Amniotic stem cell (primary cell): ENCODE measurements around the gene PROP1.
"Not testable (repeated sequence)": the region's sequence is repeated elsewhere in the genome, so short reads cannot be mapped to it uniquely, and the experiment has no call there.

Experiments
- DNase-seq: peaks from one replicate; lab custom pipeline; 2025; lab: John Stamatoyannopoulos, UW

Gene PROP1

GRCh38 chr5:177945145-177945544, 50.9 kb downstream of the PROP1 start:
- DNase-seq: not testable (repeated sequence)

- not testable (repeated sequence) for DNase-seq
Measured at GRCh38 chr5:177943805-177944736, 52.0 kb downstream of the PROP1 start.

- not testable (repeated sequence) for DNase-seq
Measured at GRCh38 chr5:177942896-177943295, 53.1 kb downstream of the PROP1 start.
